CD14-positive monocyte (primary cell): ENCODE results near the gene DTD1. TPM values are rescaled to one million over a fixed set of nuclear protein-coding genes. Genes with fewer than 3 reads are reported as not detected.
A peak's percentile ranks its signal among the peaks of the same experiment; 100 is the strongest.

ENCODE experiments used
- DNase-seq, 3 donors: peaks; one replicate each; pipeline ENCODE4 v3.0.0-alpha.2; 2011 to 2022
- H2AFZ ChIP-seq: 2 replicates; pipeline ENCODE4 v1.6.0; 2012; ENCODE audit warnings: mild to moderate bottlenecking, low read depth, low read length, inconsistent platforms; ENCODE audit not compliant: insufficient read depth, poor library complexity, severe bottlenecking
- H3K27ac ChIP-seq, 2 donors: 1 replicate in 1 of 2; 2 replicates in 1 of 2; pipeline ENCODE4 v1.5.1; 2012 to 2013; ENCODE audit warnings: low read length in 2 of 2, control low read depth in 1 of 2, inconsistent platforms in 1 of 2, low read depth in 1 of 2, mild to moderate bottlenecking in 1 of 2
- H3K27me3 ChIP-seq, 2 donors: one replicate each; pipeline versions ENCODE4 v1.6.0 to v1.6.1; 2011 to 2013; ENCODE audit warnings: low read length in 2 of 2; ENCODE audit not compliant: control insufficient read depth in 2 of 2, insufficient read depth in 2 of 2
- H3K36me3 ChIP-seq, 2 donors: replicated peaks in 1 of 2; 1 replicate in 1 of 2; 2 replicates in 1 of 2; pipeline versions ENCODE4 v1.5.1 to v1.6.1; 2012 to 2013; ENCODE audit warnings: low read length in 2 of 2, control low read depth in 1 of 2, inconsistent platforms in 1 of 2, mild to moderate bottlenecking in 1 of 2; ENCODE audit not compliant: insufficient read depth in 2 of 2, control insufficient read depth in 1 of 2
- H3K4me1 ChIP-seq, 2 donors: 1 replicate in 1 of 2; 2 replicates in 1 of 2; pipeline versions ENCODE4 v1.5.1 to v1.6.1; 2012 to 2013; ENCODE audit warnings: low read length in 2 of 2, control low read depth in 1 of 2, inconsistent platforms in 1 of 2, mild to moderate bottlenecking in 1 of 2, moderate library complexity in 1 of 2; ENCODE audit not compliant: insufficient read depth in 2 of 2, control insufficient read depth in 1 of 2
- H3K4me2 ChIP-seq: replicated peaks from 2 replicates; pipeline ENCODE3; 2012; ENCODE audit warnings: low read length, moderate library complexity, mild to moderate bottlenecking; ENCODE audit not compliant: poor library complexity, severe bottlenecking; ENCODE audit errors: extremely low read depth
- H3K4me3 ChIP-seq, 3 experiments: fragments of 200-600 bp in 1 of 3; sonication (generic) in 1 of 3; replicated peaks in 1 of 3; 1 replicate in 2 of 3; 2 replicates in 1 of 3; pipeline ENCODE4 v1.5.1; 2011 to 2013; ENCODE audit warnings: low read length in 3 of 3, mild to moderate bottlenecking in 3 of 3, control low read depth in 2 of 3, low read depth in 2 of 3, inconsistent platforms in 1 of 3, moderate library complexity in 1 of 3
- H3K79me2 ChIP-seq: 2 replicates; pipeline ENCODE4 v1.6.0; 2012; ENCODE audit warnings: mild to moderate bottlenecking, control low read depth, inconsistent platforms, low read length, moderate library complexity; ENCODE audit not compliant: insufficient read depth
- H3K9ac ChIP-seq: 2 replicates; pipeline ENCODE4 v1.6.0; 2017; ENCODE audit warnings: low read length, mild to moderate bottlenecking; ENCODE audit not compliant: insufficient read depth, poor library complexity, severe bottlenecking
- H3K9me3 ChIP-seq, 2 donors: replicated peaks in 1 of 2; 1 replicate in 1 of 2; 2 replicates in 1 of 2; pipeline versions ENCODE4 v1.5.1 to v1.6.1; 2012 to 2013; ENCODE audit warnings: low read length in 2 of 2, control low read depth in 1 of 2; ENCODE audit not compliant: control insufficient read depth in 1 of 2, insufficient read depth in 1 of 2
- H4K20me1 ChIP-seq: 2 replicates; pipeline ENCODE4 v1.6.0; 2012; ENCODE audit warnings: mild to moderate bottlenecking, low read length, control low read depth, moderate library complexity; ENCODE audit not compliant: insufficient read depth
- H3K27ac Mint-ChIP-seq, 7 donors: one replicate each; pipeline ENCODE4 v1.8.0; 2020; ENCODE audit warnings: mild to moderate bottlenecking in 7 of 7, mixed read lengths in 7 of 7, moderate library complexity in 6 of 7, inconsistent platforms in 2 of 7
- H3K27me3 Mint-ChIP-seq, 3 donors: one replicate each; pipeline ENCODE4 v1.8.0; 2021 to 2022; ENCODE audit warnings: low read depth in 3 of 3, mild to moderate bottlenecking in 3 of 3, mixed read lengths in 3 of 3, moderate library complexity in 3 of 3, inconsistent platforms in 1 of 3
- H3K36me3 Mint-ChIP-seq, 2 donors: one replicate each; pipeline ENCODE4 v1.8.0; 2020; ENCODE audit warnings: mixed read lengths in 2 of 2, inconsistent platforms in 1 of 2, mild to moderate bottlenecking in 1 of 2
- H3K4me1 Mint-ChIP-seq: one replicate; pipeline ENCODE4 v1.8.0; 2020; ENCODE audit warnings: mild to moderate bottlenecking, mixed read lengths
- H3K4me3 Mint-ChIP-seq, 2 donors: one replicate each; pipeline ENCODE4 v1.8.0; 2020; ENCODE audit warnings: mild to moderate bottlenecking in 2 of 2, mixed read lengths in 2 of 2, moderate library complexity in 1 of 2
- H3K9me3 Mint-ChIP-seq, 7 donors: one replicate each; pipeline ENCODE4 v1.8.0; 2020 to 2022; ENCODE audit warnings: mixed read lengths in 7 of 7, mild to moderate bottlenecking in 6 of 7, moderate library complexity in 6 of 7, inconsistent platforms in 2 of 7
- WGBS: methylation state at CpG from one replicate; pipeline ENCODE4 v1.1.5; 2013; ENCODE audit warnings: missing lambda C conversion rate; ENCODE audit not compliant: insufficient coverage; 5-methylcytosine and 5-hydroxymethylcytosine counted together
- intact Hi-C, 2 donors: fragments of 100-400 bp; cut with micrococcal nuclease; formaldehyde crosslinking; loops; one replicate each; pipeline versions ENCODE4 v1.15.0 to v1.15.1; 2023
- polyA plus RNA-seq, 3 donors: library from polyadenylated mRNA; depleted of rRNA in 1 of 3; unstranded in 2 of 3; stranded (reverse) in 1 of 3; fragments of 300-500 nt in 2 of 3; fragments of >200 nt in 1 of 3; fragmentation: Illumina TruSeq in 2 of 3; gene quantifications; 1 replicate in 2 of 3; 2 replicates in 1 of 3; pipeline ENCODE4 v1.2.3, GENCODE V29; 2012 to 2021
- TF ChIP-seq, protein P1 (sequence below): fragments of 200-600 bp; IDR thresholded peaks from one replicate; pipeline ENCODE4 v1.8.0; 2022; ENCODE audit warnings: antibody characterized with exemption, mild to moderate bottlenecking

DTD1 gene
- polyA plus RNA-seq, 3 donors: 18.8 to 33.6 (median 26.3) TPM

DNA sequence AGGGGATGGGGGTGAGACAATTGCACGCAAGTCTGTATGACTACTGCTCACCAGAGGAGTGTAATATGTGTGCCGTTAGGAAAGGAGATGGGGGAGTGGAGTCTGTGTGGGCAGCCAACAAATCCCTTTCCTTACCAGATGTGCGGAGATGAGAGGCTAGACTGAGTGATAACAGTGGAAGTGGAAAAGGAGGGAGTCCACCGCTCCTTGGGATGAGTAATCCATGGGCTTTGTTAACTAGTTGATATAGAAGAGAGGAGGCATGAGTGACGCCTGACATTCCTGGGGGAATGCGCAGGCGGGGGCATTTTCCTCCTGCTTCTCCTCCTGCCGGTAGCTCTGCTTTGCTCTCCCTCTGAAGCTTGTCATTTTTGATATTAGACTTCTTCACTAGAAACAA, 34.1 kb upstream of the DTD1 start:
- no peak overlapping the region for H3K9ac ChIP-seq
- H3K4me1 ChIP-seq: no peaks in the 10 kb centered on the region
- H3K9me3 ChIP-seq: peaks cover 0 to 15% of the 10 kb centered on the region in 2 donors
- intact Hi-C loops: no loop called here
- Mint-ChIP-seq H3K4me3 (no peak overlapping the region), H3K27me3 (peaks cover 0 to 3% (median 0%) of the 10 kb centered on the region in 3 donors), H3K4me1 (peaks cover 7% of the 10 kb centered on the region), H3K36me3 (peaks cover 72 to 91% of the 10 kb centered on the region in 2 donors), H3K27ac (no peak overlapping the region), H3K9me3 (peaks cover 7 to 24% (median 14%) of the 10 kb centered on the region in 7 donors)
- DNase-seq: no peak
- TF ChIP-seq, protein P1, sequence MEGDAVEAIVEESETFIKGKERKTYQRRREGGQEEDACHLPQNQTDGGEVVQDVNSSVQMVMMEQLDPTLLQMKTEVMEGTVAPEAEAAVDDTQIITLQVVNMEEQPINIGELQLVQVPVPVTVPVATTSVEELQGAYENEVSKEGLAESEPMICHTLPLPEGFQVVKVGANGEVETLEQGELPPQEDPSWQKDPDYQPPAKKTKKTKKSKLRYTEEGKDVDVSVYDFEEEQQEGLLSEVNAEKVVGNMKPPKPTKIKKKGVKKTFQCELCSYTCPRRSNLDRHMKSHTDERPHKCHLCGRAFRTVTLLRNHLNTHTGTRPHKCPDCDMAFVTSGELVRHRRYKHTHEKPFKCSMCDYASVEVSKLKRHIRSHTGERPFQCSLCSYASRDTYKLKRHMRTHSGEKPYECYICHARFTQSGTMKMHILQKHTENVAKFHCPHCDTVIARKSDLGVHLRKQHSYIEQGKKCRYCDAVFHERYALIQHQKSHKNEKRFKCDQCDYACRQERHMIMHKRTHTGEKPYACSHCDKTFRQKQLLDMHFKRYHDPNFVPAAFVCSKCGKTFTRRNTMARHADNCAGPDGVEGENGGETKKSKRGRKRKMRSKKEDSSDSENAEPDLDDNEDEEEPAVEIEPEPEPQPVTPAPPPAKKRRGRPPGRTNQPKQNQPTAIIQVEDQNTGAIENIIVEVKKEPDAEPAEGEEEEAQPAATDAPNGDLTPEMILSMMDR: no peak
- WGBS: 100% methylated on average over 2 of the region's 8 CpGs
- H2AFZ ChIP-seq: no peak overlapping the region
- H3K27me3 ChIP-seq: no peaks in the 10 kb centered on the region
- no peak overlapping the region for H3K4me2 ChIP-seq
- peaks cover 86 to 98% of the 10 kb centered on the region in 2 donors for H3K36me3 ChIP-seq
- no peaks in the 10 kb centered on the region for H4K20me1 ChIP-seq
- H3K27ac ChIP-seq: no peak overlapping the region
- H3K79me2 ChIP-seq: no peaks in the 10 kb centered on the region
- no peak overlapping the region for H3K4me3 ChIP-seq

DNA sequence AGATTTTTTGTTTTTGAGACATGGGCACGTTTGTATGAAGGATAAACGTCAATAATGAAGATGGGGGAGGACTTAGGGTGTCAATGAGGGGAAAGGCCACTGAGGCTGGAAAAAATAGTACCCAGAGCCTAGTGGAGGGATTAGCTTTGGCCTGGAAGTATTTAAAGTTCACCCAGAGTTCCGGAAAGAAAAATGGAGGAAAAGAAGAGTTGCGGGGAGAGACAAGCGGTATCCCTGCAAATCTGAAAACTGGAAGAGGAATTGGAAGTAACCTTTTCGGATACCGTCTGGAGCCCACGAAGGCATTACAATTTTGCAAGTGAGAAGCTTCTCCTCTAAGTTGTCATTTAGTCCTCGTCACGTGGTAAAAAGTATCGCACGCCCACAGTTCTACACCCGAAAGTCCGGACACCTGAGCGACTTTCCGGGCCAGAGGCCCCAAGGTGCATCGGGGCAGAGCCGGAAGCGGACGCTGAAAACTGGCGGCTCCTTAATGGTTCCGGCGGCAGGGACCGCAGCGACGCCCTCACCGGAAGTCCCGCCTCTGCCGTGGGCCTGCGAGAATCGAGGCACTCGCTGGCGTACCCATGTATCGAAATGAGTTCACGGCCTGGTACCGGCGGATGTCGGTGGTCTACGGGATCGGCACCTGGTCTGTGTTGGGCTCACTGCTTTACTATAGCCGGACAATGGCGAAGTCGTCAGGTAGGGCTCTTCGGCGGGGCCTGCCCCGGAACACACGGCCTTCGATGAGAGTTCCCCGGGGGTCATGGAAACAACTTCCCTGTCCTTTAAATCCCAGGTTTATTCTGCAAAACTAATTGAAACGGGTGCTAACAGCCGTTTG, 20.7 kb upstream of the DTD1 start, which contains the start of gene SMIM26:
TSS of gene SMIM26 (plus strand) at position 541 of the 847 bp plus-strand sequence. CDS start at position 588, 47 bp downstream.
- Histone ChIP-seq H3K27ac (peak within 1 kb of the TSS; percentile 56 to 95), H3K4me3 (peak within 1 kb of the TSS; percentile 77 to 93 (median 79)), H4K20me1 (no peaks in the 10 kb centered on the region), H3K9ac (peak within 1 kb of the TSS; percentile 89), H3K4me2 (peak within 1 kb of the TSS; percentile 79), H2AFZ (peak within 1 kb of the TSS; percentile 94), H3K4me1 (peaks cover 26 to 34% of the 10 kb centered on the region in 2 donors), H3K27me3 (no peaks in the 10 kb centered on the region), H3K79me2 (peaks cover 29% of the 10 kb centered on the region), H3K9me3 (no peaks in the 10 kb centered on the region), H3K36me3 (peaks cover 9 to 28% of the 10 kb centered on the region in 2 donors)
- Mint-ChIP-seq H3K4me1 (peaks cover 28% of the 10 kb centered on the region), H3K27ac (peak within 1 kb of the TSS; percentile 93 to 99 (median 97)), H3K27me3 (peaks cover 0 to 2% (median 0%) of the 10 kb centered on the region in 3 donors), H3K4me3 (peak within 1 kb of the TSS; percentile 92), H3K36me3 (peaks cover 20 to 31% of the 10 kb centered on the region in 2 donors), H3K9me3 (peaks cover 0 to 4% (median 0%) of the 10 kb centered on the region in 7 donors)
- WGBS: under 1% methylated on average over 45 of the region's 51 CpGs
- TF ChIP-seq, protein P1: no peak
- intact Hi-C loops: loop anchor here (5.0 to 10.0 kb wide), 2 partner anchors 60 to 228 kb away; partner anchors contain the start of gene SEC23B (in 2 of the 2)
- DNase-seq: peak; percentile 76 to 84 (median 83)
